ENCODE data around the gene NCBP3.

Gene NCBP3, protein sequence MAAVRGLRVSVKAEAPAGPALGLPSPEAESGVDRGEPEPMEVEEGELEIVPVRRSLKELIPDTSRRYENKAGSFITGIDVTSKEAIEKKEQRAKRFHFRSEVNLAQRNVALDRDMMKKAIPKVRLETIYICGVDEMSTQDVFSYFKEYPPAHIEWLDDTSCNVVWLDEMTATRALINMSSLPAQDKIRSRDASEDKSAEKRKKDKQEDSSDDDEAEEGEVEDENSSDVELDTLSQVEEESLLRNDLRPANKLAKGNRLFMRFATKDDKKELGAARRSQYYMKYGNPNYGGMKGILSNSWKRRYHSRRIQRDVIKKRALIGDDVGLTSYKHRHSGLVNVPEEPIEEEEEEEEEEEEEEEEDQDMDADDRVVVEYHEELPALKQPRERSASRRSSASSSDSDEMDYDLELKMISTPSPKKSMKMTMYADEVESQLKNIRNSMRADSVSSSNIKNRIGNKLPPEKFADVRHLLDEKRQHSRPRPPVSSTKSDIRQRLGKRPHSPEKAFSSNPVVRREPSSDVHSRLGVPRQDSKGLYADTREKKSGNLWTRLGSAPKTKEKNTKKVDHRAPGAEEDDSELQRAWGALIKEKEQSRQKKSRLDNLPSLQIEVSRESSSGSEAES

GRCh38 chr17:3845621-3846436 is at the start of gene NCBP3:
NCBP3 (minus strand) TSS chr17:3846246; CDS start chr17:3846223, 23 bp downstream.
- DNase-seq = peak; percentile 90

DNA sequence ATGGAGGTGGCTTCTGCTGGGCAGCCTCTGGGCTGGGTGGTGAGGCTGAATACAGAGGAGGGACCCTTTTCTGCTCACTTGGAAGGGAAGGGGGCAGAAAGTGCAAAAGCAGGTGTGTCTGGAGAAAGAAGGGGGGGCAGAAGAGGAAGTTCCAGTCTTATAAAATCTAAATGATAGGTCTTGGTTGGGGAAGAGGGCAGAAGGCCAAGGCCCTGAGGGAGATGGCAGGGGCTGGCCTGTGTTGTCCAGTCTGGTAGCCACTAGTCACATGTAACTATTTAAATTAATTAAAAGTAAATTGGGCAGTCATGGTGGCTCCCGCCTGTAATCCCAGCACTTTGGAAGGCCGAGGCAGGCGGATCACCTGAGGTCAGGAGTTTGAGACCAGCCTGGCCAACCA is 49.3 kb upstream of the NCBP3 start:
- DNase-seq = no peak

- DNase-seq = no peak
Observed at GRCh38 chr17:3894911-3895343, 48.9 kb upstream of the NCBP3 start.

GRCh38 chr17:3894188-3894587 is 48.1 kb upstream of the NCBP3 start:
- DNase-seq = no peak

- DNase-seq = no peak
Observed at GRCh38 chr17:3893720-3894116, 47.7 kb upstream of the NCBP3 start.

GRCh38 chr17:3893003-3893719 is 47.1 kb upstream of the NCBP3 start, which contains the start of gene CAMKK1:
CAMKK1 (minus strand) TSS chr17:3893053; CDS start chr17:3885687, 7,366 bp downstream.
- DNase-seq = peak; percentile 90

- peak; percentile 73 for DNase-seq
Observed at GRCh38 chr17:3892095-3892998, 46.3 kb upstream of the NCBP3 start.

GRCh38 chr17:3891626-3892094 is 45.6 kb upstream of the NCBP3 start:
- DNase-seq = no peak

DNA sequence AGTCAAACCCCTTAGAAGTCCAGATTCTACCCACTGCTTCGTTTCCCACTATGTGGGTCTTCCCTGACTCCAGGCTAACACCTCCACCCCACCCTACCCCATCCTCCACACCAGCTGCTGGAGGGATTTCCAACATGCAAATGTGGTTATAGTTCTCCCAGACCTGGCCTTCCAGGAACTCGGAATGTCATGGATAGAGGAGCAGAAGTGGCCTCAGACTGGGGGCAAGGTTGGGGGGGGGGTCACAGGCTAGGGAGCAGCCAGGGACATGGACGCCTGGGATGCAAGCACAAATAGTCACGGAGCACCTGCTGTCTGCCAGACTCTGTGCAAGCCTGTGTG is 44.8 kb upstream of the NCBP3 start:
- DNase-seq = no peak

- peak; percentile 18 for DNase-seq
Observed at GRCh38 chr17:3890082-3890877, 44.2 kb upstream of the NCBP3 start.

DNA sequence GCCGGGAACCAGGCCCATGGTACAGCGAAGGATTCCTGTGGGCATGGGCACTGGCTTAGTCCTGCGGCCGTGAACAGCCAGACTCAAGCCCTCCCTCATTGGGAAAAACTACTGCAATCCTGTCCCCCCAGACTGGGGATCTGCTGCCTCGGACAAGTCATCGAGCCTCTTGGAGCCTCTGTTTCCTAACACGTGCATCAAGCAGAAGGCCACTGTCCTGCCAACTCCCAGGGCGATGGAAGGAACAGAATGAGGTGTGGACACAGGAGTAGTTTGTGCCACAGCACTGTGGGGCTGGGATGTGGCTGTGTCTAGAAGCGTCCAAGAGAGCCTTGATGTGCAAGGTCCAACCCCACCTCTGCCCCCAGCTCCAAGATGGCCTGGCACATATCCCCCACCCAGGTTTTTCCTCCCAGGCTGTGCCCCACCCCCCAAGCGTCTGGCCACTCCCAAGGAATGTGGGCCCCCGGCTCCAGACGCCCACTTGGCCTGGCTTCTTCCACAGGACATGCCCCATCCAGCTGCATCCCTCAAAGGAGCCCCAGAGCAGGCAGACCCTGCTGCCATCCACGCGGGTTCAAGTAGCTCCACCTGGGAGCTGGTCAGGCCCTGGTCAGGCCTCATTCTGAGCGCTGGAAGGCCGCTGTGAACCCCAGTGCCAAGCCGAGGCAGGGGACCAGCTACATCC is 43.4 kb upstream of the NCBP3 start:
- no peak for DNase-seq

DNA sequence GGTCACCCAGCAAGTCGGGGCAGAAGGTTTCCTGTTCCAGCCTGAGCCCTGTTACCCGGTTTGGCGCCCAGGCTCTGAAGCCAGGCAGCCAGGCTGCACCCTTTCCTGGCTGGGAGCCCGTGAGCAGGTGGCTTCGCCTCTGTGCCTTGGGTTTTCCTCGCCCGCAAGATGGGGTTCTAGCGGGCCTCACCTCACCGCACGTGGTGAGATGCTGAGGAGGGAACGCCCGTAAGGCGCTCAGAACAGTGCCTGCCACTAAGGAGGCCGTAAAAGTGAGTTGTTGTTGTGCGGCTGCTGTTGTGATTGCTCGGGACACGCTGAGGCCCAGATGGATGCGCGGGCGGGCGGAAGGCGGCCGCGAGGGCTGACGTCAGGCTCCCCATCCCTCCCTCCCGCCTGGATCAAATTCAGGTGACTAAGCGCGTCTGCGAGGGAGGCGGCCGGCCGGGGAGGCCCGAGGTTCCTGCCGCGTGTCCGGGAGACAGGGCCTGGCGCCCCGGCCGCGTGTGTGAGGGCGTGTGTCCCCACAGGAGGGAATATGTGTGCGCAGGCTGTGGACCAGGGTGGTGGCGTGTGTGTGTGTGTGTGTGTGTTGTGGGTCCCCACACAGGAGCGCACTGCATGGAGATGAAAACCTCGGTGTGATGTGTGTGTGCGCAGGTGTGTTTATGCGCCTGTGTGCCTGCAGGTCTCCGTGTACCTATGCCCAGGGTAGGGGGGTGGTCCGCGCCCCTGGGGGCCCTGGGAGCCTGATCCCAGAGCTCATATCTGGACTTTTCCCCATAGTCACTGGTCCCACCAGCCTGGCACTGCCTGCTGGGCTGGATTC is 42.5 kb upstream of the NCBP3 start:
- DNase-seq = no peak

GRCh38 chr17:3887804-3888203 is 41.8 kb upstream of the NCBP3 start:
- DNase-seq = no peak

- no peak for DNase-seq
Observed at GRCh38 chr17:3887394-3887793, 41.3 kb upstream of the NCBP3 start.

DNA sequence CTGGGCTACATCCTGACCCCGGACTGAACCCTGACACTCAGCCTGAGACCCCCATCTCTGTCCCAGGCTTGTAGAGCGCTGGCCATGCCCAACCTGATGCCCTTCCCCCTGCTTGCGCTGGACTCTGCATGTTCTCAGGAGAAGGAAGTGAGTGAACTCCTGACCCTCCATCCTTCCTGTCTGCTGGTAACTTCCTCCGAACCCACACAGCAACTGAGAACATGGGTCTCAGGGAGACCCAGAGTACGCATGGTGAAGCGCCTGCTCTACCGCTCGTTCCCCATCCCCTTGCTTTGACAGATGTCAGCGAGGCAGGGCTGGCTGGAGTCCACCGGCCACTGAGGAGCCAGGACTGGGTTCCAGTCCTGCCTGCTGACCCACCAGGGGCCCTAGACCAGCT is 40.7 kb upstream of the NCBP3 start:
- DNase-seq = no peak

- DNase-seq = no peak
Observed at GRCh38 chr17:3885970-3886369, 39.9 kb upstream of the NCBP3 start.

DNA sequence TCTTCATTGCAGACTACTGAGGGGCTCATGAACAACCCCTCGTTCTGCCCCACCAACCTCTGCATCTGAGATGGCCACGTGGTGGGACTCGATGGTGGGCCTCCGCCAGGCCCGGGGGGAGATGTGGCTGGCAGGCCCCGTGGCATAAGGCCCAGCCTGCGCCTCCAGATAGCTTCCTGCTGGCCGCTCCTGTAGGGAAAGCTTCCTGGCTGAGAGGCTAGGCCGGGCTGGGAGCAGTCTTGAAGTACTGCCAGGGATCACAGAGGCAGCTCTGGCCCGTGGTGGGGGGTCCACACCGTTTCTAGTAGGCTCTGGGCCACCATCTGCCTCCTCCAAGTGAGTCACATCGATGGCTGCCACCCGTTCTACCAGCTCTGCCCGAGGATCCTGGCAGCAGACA is 39.2 kb upstream of the NCBP3 start:
- no peak for DNase-seq

GRCh38 chr17:3884188-3884587 is 38.1 kb upstream of the NCBP3 start:
- no peak for DNase-seq

- no peak for DNase-seq
Observed at GRCh38 chr17:3882276-3882675, 36.2 kb upstream of the NCBP3 start.

Data from activated naive CD4-positive, alpha-beta T cell treated with Interleukin-2 at 50 U/mL for 16 hours (primary cell).